HG03175 (cell line): Measurements from ENCODE around the gene PMEL.
"Not testable (repeated sequence)": the region's sequence is repeated elsewhere in the genome, so short reads cannot be mapped to it uniquely, and the experiment has no call there.

Experiments
- ATAC-seq: cut with Tn5 transposase; IDR thresholded peaks from one replicate; pipeline ENCODE4 v1.9.1; 2021; ENCODE audit warnings: mild to moderate bottlenecking, moderate library complexity; ENCODE audit not compliant: unreplicated experiment

PMEL gene

DNA sequence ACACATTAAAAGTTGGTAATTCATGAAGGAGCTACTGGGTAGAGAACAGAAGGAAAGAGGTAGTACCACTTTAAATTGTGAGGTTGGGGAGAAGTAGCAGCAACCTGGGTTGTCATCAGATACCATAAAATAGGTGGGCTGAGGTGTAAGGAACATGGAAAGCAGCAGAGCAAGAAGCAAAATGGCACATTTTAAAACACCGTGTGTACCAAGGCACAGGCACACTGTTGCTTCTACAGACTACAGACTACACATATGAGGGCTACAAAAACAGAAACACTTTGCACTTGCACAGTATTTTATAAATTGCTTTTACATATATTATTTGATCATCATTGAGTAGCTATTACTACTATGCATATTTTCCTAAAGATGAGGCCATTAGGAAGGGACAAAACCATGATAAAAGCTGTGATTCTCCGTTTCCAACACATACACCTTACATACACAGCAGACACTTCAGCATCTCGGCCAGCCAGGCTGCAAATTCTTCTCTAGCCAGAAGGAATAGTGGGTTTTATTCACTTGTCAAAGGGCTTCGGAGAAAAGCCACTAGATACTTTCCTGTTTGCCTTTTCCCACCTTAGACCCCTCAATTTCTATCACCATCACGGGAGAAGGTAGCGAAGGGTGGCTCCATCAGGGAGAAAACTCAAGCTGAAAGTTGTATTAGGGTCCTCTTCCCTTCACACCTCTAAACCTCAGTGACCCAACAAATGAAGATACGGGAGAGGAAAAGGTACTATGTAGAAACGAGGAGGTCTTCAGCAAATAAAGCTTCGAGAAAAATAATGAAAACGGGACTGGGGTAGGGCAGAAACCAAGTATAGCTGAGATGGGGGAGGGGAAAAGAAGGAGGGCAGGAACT, 39.7 kb downstream of the PMEL start:
- ATAC-seq, result no peak

DNA sequence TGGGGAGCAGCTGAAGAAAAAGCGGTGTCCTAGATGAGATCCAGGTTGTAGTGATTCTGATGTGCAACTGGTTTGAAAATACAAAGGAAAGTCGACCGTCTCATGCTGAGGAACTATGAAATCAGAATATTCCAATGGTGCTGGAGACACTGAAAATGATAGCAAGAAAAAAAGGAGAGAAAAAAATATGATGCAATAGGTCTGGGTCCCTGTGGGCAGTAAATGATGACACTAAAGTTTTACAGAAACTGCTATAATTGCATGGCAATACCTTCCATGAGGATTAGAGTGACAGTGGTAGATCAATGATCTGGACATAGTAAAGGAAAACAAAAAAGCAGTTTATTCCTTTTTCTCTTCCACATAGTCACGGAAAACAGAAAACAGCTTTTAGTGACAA, 40.5 kb downstream of the PMEL start:
- no peak for ATAC-seq

DNA sequence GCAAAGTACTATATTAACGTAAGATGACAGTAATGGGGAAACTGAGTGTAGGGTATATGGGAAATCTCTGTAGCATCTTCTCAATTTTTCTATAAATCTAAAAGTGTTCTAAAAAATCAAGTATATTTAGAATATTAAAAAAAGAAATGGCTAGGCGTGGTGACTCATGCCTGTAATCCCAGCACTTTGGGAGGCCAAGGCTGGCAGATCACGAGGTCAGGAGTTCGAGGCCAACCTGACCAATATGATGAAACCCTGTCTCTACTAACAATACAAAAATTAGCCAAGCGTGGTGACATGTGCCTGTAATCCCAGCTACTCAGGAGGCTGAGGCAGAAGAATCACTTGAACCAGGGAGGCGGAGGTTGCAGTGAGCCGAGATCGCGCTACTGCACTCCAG, 42.2 kb downstream of the PMEL start:
- ATAC-seq, result not testable (repeated sequence)

DNA sequence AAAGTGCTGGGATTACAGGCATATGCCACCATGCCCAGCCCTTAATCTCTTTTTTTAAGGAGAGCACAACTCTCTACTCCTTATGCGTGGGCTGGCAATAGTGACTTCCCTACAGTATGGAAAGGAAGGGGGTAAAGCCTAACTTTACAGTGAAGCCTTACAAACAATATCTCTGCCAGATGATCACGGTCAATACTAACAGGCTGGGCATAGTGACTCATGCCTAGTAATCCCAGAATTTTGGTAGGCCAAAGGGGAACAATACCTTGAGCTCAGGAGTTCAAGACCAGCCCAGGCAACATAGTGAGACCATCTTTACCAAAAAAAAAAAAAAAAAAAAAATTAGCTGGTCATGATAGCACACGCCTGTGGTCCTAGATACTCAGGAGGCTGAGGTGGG, 43.7 kb downstream of the PMEL start:
- no peak for ATAC-seq

DNA sequence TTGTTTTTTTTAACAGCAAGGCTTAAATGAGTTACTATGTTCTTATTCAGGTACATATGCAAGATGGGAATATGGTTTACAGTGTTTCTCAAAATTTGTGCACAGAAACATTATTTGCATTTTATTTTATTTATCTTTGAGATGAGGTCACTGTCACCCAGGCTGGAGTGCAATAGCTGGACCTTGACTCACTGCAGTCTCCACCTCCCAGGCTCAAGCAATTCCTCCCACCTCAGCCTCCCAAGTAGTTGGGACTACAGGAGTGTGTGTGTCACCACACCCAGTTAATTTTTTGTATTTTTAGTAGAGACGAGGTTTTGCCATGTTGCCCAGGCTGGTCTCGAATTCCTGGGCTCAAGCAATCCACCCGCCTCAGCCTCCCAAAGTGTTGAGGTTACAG, 46.8 kb downstream of the PMEL start:
- not testable (repeated sequence) for ATAC-seq

DNA sequence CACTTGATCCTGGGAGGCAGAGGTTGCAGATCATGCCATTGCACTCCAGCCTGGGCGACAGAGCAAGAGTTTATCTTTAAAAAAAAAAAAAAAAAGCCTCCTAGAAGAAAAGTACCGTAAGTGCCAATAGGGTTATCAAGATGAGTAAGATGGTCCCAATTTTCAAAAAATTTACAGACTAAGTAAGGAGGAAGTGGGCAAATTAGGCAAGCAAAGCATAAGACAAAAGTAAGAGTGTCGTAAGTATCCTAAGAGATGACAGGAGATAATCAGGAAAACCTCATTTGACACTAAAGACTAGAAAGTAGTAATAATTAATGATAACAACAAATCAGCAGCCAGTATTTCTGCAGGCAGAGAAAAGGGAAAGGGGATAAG, 50.4 kb downstream of the PMEL start:
- no peak for ATAC-seq

DNA sequence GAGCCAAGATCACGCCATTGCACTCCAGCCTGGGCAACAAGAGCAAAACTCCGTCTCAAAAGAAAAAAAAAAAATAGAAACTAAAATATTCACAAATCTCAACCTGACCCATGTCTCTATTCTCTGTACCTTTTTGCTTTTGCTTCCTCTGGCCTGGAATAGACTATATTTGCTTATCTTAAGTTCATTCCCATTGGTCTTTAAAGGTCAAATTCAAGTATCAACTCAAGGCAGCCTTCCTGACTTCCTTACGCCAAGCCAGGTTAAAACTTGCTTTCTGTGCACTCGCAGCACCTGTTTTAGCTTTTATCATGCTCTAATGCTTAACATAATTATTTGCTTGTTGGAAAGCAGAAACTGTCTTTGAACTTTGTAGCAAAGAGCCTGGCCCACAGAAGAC, 52.9 kb downstream of the PMEL start:
- ATAC-seq, result no peak

DNA sequence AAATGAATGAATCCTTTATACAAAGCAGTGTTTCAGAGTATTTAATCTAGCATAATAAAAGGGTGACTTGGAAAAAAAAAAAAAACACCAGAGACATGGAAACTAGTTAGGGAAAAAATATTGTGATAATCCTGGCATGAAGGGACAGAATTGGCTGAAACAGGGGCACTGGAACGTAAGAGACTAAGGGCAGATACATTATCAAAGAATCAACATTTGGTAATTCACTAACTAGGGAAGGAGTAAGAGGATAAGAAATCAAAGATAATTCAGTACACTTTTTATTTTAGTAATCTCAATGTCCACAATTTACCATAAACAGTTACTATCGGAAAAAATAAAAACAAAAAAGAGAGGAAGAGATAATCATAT, 56.3 kb downstream of the PMEL start:
- ATAC-seq, result no peak

DNA sequence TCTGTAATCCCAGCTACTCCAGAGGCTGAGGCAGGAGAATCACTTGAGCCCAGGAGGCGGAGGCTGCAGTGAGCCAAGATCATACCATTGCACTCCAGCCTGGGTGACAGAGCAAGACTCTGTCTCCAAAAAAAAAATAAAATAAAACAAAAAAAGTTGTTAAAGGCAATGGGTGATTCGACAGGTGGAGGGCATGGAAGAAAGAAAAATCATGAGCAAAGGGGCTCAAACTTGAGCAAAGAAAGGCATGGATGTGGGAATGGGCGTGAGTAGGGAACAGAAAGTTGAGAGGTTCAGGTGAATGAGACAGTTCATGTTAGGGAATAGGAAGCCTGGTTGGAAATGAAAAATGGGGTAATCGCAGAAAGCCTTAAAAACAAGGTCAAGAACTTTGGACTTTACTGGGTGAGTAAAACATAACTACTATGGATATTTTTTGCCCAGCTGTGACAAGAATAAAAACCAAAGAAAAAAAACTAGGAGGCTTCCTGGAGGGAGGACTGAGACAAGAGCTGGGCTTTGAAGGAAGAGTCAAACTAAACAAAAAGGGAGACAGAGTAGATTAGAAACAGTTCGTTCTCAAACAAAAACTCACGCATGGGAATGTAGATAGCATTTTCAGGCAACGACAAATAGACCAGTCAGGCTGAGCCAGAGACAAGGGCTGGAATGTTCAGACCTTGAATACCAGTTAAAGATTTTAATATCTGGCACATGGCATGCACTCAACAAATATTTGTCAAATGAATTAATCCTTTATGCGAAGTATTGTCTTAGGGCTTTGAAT, 56.9 kb downstream of the PMEL start:
- no peak for ATAC-seq

DNA sequence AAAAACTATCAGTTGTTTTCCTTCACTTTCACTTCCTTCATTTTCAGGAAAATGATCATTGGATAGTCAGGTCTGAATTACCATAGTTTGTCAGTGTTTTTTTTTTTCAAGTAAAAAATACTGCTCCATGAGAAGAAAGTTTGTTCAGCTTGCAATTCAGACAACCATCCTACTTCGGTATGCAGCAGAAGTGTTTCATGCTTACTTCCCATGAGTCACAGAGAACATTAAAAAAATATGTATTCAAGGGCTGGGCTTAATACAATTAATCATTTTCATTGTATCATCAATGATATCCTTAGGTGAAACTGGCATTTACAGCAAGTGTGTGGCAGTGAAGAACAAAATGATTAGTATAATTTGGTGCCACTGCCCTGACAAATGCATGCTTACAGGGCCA, 59.8 kb downstream of the PMEL start:
- ATAC-seq, result no peak
